ENCODE results near the gene SLC25A19. TPM values are rescaled to one million over a fixed set of nuclear protein-coding genes. Genes with fewer than 3 reads are reported as not detected.

Gene SLC25A19
- total and polyA plus RNA-seq, 2 of the 8 experiments (the other 6 are each of a cell fraction or from before 2014, with no cell fraction given): 28.6 to 32.6 TPM

- peaks cover 14 to 26% of the 10 kb centered on the region in 2 experiments for H4K20me1 ChIP-seq (replicated peaks in 1 of 2; ENCODE audit: control insufficient read depth in 1 of 2, insufficient read depth in 2 of 2, low read length in 2 of 2)
- H3K4ac ChIP-seq (replicated peaks; ENCODE audit: insufficient read length, low read depth, low read length): no peak overlapping the region
- H4K5ac ChIP-seq (ENCODE audit: insufficient read length, low read depth, low read length): no peak overlapping the region
- FAIRE-seq (no peak), DNase-seq (ENCODE audit: low read depth in 1 of 2, low spot score in 2 of 2) (no peak)
- H3K4me2 ChIP-seq (ENCODE audit: insufficient read depth in 1 of 2, low read depth in 2 of 2, low read length in 2 of 2): no peak overlapping the region
- H2BK20ac ChIP-seq (ENCODE audit: low read length): no peak overlapping the region
- H3K9me3 ChIP-seq (ENCODE audit: insufficient read depth in 2 of 2, low read depth in 1 of 2, low read length in 1 of 2): no peaks in the 10 kb centered on the region
- peaks cover 0 to 4% (median 0%) of the 10 kb centered on the region in 4 experiments; a peak in 3 of 7 replicates for H3K4me1 ChIP-seq (replicated peaks in 1 of 4; ENCODE audit: control insufficient read depth in 3 of 4, insufficient read depth in 4 of 4, low read length in 3 of 4)
- no peak overlapping the region for H3K9ac ChIP-seq (replicated peaks in 1 of 4; ENCODE audit: extremely low read depth in 1 of 4, low read depth in 3 of 4, low read length in 3 of 4)
- H3K79me2 ChIP-seq (ENCODE audit: control insufficient read depth in 1 of 2, insufficient read depth in 2 of 2, low read length in 2 of 2): no peaks in the 10 kb centered on the region
- H4K91ac ChIP-seq (replicated peaks; ENCODE audit: insufficient read length, low read length): no peak overlapping the region
- H3K56ac ChIP-seq (replicated peaks; ENCODE audit: insufficient read length, low read depth, low read length): no peak overlapping the region
- no peaks in the 10 kb centered on the region for H3K79me1 ChIP-seq (ENCODE audit: low read depth, low read length)
- POLR2A ChIA-PET (ENCODE audit: partially characterized antibody): interaction anchor here (0.6 to 6.3 kb wide), 6 partner anchors 9 to 263 kb away, joined by 3 to 53 read pairs (median 9); partner anchors contain the start of gene MIF4GD
- WGBS, 2 experiments (ENCODE audit: extremely low coverage in 1 of 2, insufficient coverage in 1 of 2, insufficient read length in 1 of 2, insufficient replicate concordance in 2 of 2, low coverage in 1 of 2, low lambda C conversion rate in 2 of 2, missing lambda C conversion rate in 1 of 2): 88% methylated on average over 11 of the region's 11 CpGs; no CpG with 5 or more reads in 1 of the 2 experiments
- no peaks in the 10 kb centered on the region for H3K27me3 ChIP-seq (replicated peaks in 1 of 4; ENCODE audit: control insufficient read depth in 3 of 4, extremely low read depth in 1 of 4, insufficient read depth in 3 of 4, low read length in 3 of 4)
- no peak overlapping the region for H2AFZ ChIP-seq (ENCODE audit: low read length)
- CTCF ChIA-PET (ENCODE audit: partially characterized antibody): interaction anchor here (0.8 to 16.5 kb wide), 12 partner anchors 9 to 123 kb away, joined by 3 to 369 read pairs (median 20); partner anchors contain the start of genes GGA3, MIF4GD, MRPS7 and NUP85
- H2BK120ac ChIP-seq (replicated peaks; ENCODE audit: low read depth, low read length): no peak overlapping the region
- H2BK5ac ChIP-seq (ENCODE audit: low read depth, low read length): no peak overlapping the region
- peak overlapping the region; percentile 71; the same call in 1 of the 2 replicates for H4K8ac ChIP-seq (ENCODE audit: extremely low read depth, insufficient read depth, low read length)
- no peak overlapping the region for H3K23ac ChIP-seq (ENCODE audit: insufficient read length)
- H3K27ac ChIP-seq (ENCODE audit: low read depth, low read length): no peak overlapping the region
- no peak overlapping the region for H2BK12ac ChIP-seq (ENCODE audit: low read depth, low read length)
- H3K36me3 ChIP-seq (ENCODE audit: control insufficient read depth in 2 of 4, insufficient read depth in 4 of 4, low read length in 3 of 4): peaks cover 32 to 67% (median 61%) of the 10 kb centered on the region in 4 experiments
- no peaks in the 10 kb centered on the region for H3K23me2 ChIP-seq (ENCODE audit: low read depth, low read length)
- H2AK5ac ChIP-seq (ENCODE audit: low read depth, low read length): no peak overlapping the region
- H2BK15ac ChIP-seq (ENCODE audit: low read length): no peak overlapping the region
- no peak overlapping the region for H3K18ac ChIP-seq (ENCODE audit: extremely low read depth, low read length)
- no peak overlapping the region for H3K14ac ChIP-seq (ENCODE audit: insufficient read length)
- no peak overlapping the region for H3K4me3 ChIP-seq (ENCODE audit: extremely low read depth in 1 of 4, insufficient read depth in 2 of 4, low read depth in 3 of 4, low read length in 4 of 4)
- no peak for TF ChIP-seq ATF3 (IDR thresholded peaks at IDR 0.05; ENCODE audit: insufficient read depth, low read depth, low read length)
- no peak for TF ChIP-seq CREB1 (IDR thresholded peaks at IDR 0.05)
- TF ChIP-seq MAFK (IDR thresholded peaks at IDR 0.05; ENCODE audit: low read depth, low read length): no peak
- TF ChIP-seq BACH1 (IDR thresholded peaks at IDR 0.05; ENCODE audit: low read length): no peak
- TF ChIP-seq, protein P1, sequence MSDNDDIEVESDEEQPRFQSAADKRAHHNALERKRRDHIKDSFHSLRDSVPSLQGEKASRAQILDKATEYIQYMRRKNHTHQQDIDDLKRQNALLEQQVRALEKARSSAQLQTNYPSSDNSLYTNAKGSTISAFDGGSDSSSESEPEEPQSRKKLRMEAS (IDR thresholded peaks at IDR 0.05): no peak
- TF ChIP-seq TAF7 (optimal IDR thresholded peaks at IDR 0.05; ENCODE audit: borderline replicate concordance, low read depth, low read length): no peak
- no peak for TF ChIP-seq EGR1 (IDR thresholded peaks at IDR 0.05; ENCODE audit: borderline replicate concordance, low read depth, low read length)
- no peak for TF ChIP-seq SIN3A (conservative IDR thresholded peaks at IDR 0.05 in 1 of 2, IDR thresholded peaks at IDR 0.05 in 1 of 2; ENCODE audit: low read depth in 1 of 2, low read length in 2 of 2)
- TF ChIP-seq TEAD4 (IDR thresholded peaks at IDR 0.05; ENCODE audit: low read depth, low read length): no peak
- TF ChIP-seq CTCF (IDR thresholded peaks at IDR 0.05; ENCODE audit: control extremely low read depth in 1 of 3, insufficient read depth in 1 of 3, low read depth in 1 of 3, low read length in 3 of 3): no peak
Measured at GRCh38 chr17:75238020-75238580, 51.1 kb downstream of the SLC25A19 start.
